Activated CD4-positive, CD25-positive, alpha-beta regulatory T cell treated with anti-CD3 and anti-CD28 coated beads, Interleukin-2, amount 50 U/mL, for 72 hours (primary cell): Measurements from ENCODE around the gene SLC25A44.
A peak's percentile ranks its signal among the peaks of the same experiment; 100 is the strongest.
"Not testable (repeated sequence)": the region's sequence is repeated elsewhere in the genome, so short reads cannot be mapped to it uniquely, and the experiment has no call there.

Experiments
- DNase-seq: peaks from one replicate; pipeline ENCODE4 v3.0.0; 2021

Gene SLC25A44

GRCh38 chr1:156212130-156212529, 18.2 kb downstream of the SLC25A44 start:
- DNase-seq = no peak

- DNase-seq = peak; percentile 95
Measured at GRCh38 chr1:156212833-156213643, 19.1 kb downstream of the SLC25A44 start, which contains the start of gene PMF1. PMF1 (plus strand) TSS chr1:156213007; CDS start chr1:156213016, 9 bp downstream.

- no peak for DNase-seq
Measured at GRCh38 chr1:156213644-156213966, 19.7 kb downstream of the SLC25A44 start.

GRCh38 chr1:156214024-156214748, 20.3 kb downstream of the SLC25A44 start:
- DNase-seq = no peak

- not testable (repeated sequence) for DNase-seq
Measured at GRCh38 chr1:156216361-156217086, 22.6 kb downstream of the SLC25A44 start.

GRCh38 chr1:156217871-156218270, 24.0 kb downstream of the SLC25A44 start:
- no peak for DNase-seq

- no peak for DNase-seq
Measured at GRCh38 chr1:156220226-156220625, 26.3 kb downstream of the SLC25A44 start.

GRCh38 chr1:156221986-156222692, 28.2 kb downstream of the SLC25A44 start:
- no peak for DNase-seq

- DNase-seq = no peak
Measured at GRCh38 chr1:156225677-156226014, 31.7 kb downstream of the SLC25A44 start.

- no peak for DNase-seq
Measured at GRCh38 chr1:156226116-156226538, 32.2 kb downstream of the SLC25A44 start.

- DNase-seq = no peak
Measured at GRCh38 chr1:156226782-156227181, 32.9 kb downstream of the SLC25A44 start.

- no peak for DNase-seq
Measured at GRCh38 chr1:156228501-156228900, 34.6 kb downstream of the SLC25A44 start.

GRCh38 chr1:156229809-156230472, 36.0 kb downstream of the SLC25A44 start:
- no peak for DNase-seq

- DNase-seq = no peak
Measured at GRCh38 chr1:156230473-156230837, 36.6 kb downstream of the SLC25A44 start.

- DNase-seq = no peak
Measured at GRCh38 chr1:156232201-156232894, 38.4 kb downstream of the SLC25A44 start.

- no peak for DNase-seq
Measured at GRCh38 chr1:156233426-156234127, 39.7 kb downstream of the SLC25A44 start.

- DNase-seq = no peak
Measured at GRCh38 chr1:156236164-156236563, 42.3 kb downstream of the SLC25A44 start.

- no peak for DNase-seq
Measured at GRCh38 chr1:156238248-156238647, 44.3 kb downstream of the SLC25A44 start.

- no peak for DNase-seq
Measured at GRCh38 chr1:156241311-156241811, 47.5 kb downstream of the SLC25A44 start.

- no peak for DNase-seq
Measured at GRCh38 chr1:156241926-156242325, 48.0 kb downstream of the SLC25A44 start, which contains the start of gene BGLAP. BGLAP (plus strand) TSS chr1:156242184; CDS start chr1:156242232, 48 bp downstream.

- no peak for DNase-seq
Measured at GRCh38 chr1:156242738-156243137, 48.8 kb downstream of the SLC25A44 start.
